OCI-LY7 (cell line): ENCODE data around the gene MYO9B.
"Not testable (repeated sequence)": the region's sequence is repeated elsewhere in the genome, so short reads cannot be mapped to it uniquely, and the experiment has no call there.

Source experiments
- CTCF ChIP-seq: fragments of 200-600 bp; sonication (generic); conservative IDR thresholded peaks from 2 replicates; pipeline ENCODE4 v1.5.1; 2014; ENCODE audit warnings: mild to moderate bottlenecking, antibody characterized with exemption, low read length, moderate library complexity, mixed read lengths
- EZH2phosphoT487 ChIP-seq: fragments of 200-600 bp; sonication (generic); IDR thresholded peaks from 2 replicates; pipeline ENCODE4 v1.6.1; 2018; ENCODE audit warnings: low read depth, borderline replicate concordance, mild to moderate bottlenecking, mixed run types, antibody characterized with exemption, low read length, moderate library complexity, mixed read lengths

GRCh38 chr19:17144771-17145170 lies 69.2 kb downstream of the MYO9B start:
- not testable (repeated sequence) for TF ChIP-seq CTCF, EZH2phosphoT487
